ENCODE measurements around the gene ARV1. TPM values are rescaled to one million over a fixed set of nuclear protein-coding genes. Genes with fewer than 3 reads are reported as not detected.

ARV1 gene
- total RNA-seq, 2 experiments from 2014 or later = 1.5 to 1.8 TPM

GRCh38 chr1:231040019-231040799 lies 61.3 kb downstream of the ARV1 start, which contains the start of gene FAM89A:
TSS of gene FAM89A (minus strand) at chr1:231040254. CDS start at chr1:231040211, 43 bp downstream.
- peak within 1 kb of the TSS; percentile 91 for H3K4me3 Mint-ChIP-seq
- CTCF ChIA-PET = interaction anchor here (1.5 kb wide), 1 partner anchor 61 kb away, joined by 6 read pairs; the partner anchor contains the start of genes ARV1 and TTC13

GRCh38 chr1:231040800-231041718 lies 62.2 kb downstream of the ARV1 start:
- H3K9me3 ChIP-seq (ENCODE audit: control insufficient read depth in 1 of 2, insufficient read depth in 1 of 2, low read length in 2 of 2) = peaks cover 0 to 5% of the 10 kb centered on the region in 2 experiments
- H3K4me1 ChIP-seq (ENCODE audit: insufficient read depth, low read length) = peaks cover 24% of the 10 kb centered on the region
- ChIA-PET POLR2A (interaction anchor here (0.5 to 3.8 kb wide), 9 partner anchors 13 to 487 kb away, joined by 3 to 28 read pairs (median 3); partner anchors contain the start of genes ARV1, EXOC8, SPRTN and TSNAX), CTCF (interaction anchor here (1.5 kb wide), 1 partner anchor 62 kb away, joined by 6 read pairs; the partner anchor contains the start of genes ARV1 and TTC13)
- DNase-seq = peak in 3 of 14 experiments; percentile 1 to 14 (median 13)
- H3K27me3 ChIP-seq (ENCODE audit: control insufficient read depth in 1 of 2, insufficient read depth in 2 of 2, low read length in 2 of 2) = no peaks in the 10 kb centered on the region
- intact Hi-C loops (cut with DNase I, micrococcal nuclease) = loop anchor here in 1 of 2 experiments (2.0 kb wide), 2 partner anchors 60 to 172 kb away; partner anchors contain the start of gene C1orf198
- H3K27ac ChIP-seq (ENCODE audit: low read depth in 1 of 2, low read length in 2 of 2) = peak overlapping the region in 1 of 2 donors; percentile 3
- Mint-ChIP-seq H3K9me3 (no peaks in the 10 kb centered on the region), H3K36me3 (ENCODE audit: low read depth) (no peaks in the 10 kb centered on the region), H3K27me3 (peaks cover 4% of the 10 kb centered on the region), H3K27ac (peak overlapping the region; percentile 58), H3K4me3 (peak overlapping the region; percentile 91), H3K4me1 (ENCODE audit: low read depth) (peaks cover 35% of the 10 kb centered on the region)
- ATAC-seq (ENCODE audit: poor library complexity) = no peak
- H3K36me3 ChIP-seq (ENCODE audit: insufficient read depth, low read length) = no peaks in the 10 kb centered on the region
- no peak for TF ChIP-seq CTCF (IDR thresholded peaks at IDR 0.05)
- H3K4me3 ChIP-seq (ENCODE audit: low read length) = peak overlapping the region; percentile 78

More at GRCh38 chr1:231040019-231040799, 61.3 kb downstream of the ARV1 start, which contains the start of gene FAM89A:
- Histone ChIP-seq H3K4me1 (ENCODE audit: insufficient read depth, low read length) (peaks cover 24% of the 10 kb centered on the region), H3K27ac (ENCODE audit: low read depth in 1 of 2, low read length in 2 of 2) (peak within 1 kb of the TSS in 1 of 2 donors; percentile 3), H3K27me3 (ENCODE audit: control insufficient read depth in 1 of 2, insufficient read depth in 2 of 2, low read length in 2 of 2) (no peaks in the 10 kb centered on the region), H3K36me3 (ENCODE audit: insufficient read depth, low read length) (no peaks in the 10 kb centered on the region), H3K9me3 (ENCODE audit: control insufficient read depth in 1 of 2, insufficient read depth in 1 of 2, low read length in 2 of 2) (peaks cover 0 to 5% of the 10 kb centered on the region in 2 experiments), H3K4me3 (ENCODE audit: low read length) (peak within 1 kb of the TSS; percentile 78)
- Mint-ChIP-seq H3K27me3 (no peaks in the 10 kb centered on the region), H3K4me1 (ENCODE audit: low read depth) (peaks cover 40% of the 10 kb centered on the region), H3K36me3 (ENCODE audit: low read depth) (no peaks in the 10 kb centered on the region), H3K9me3 (no peaks in the 10 kb centered on the region), H3K27ac (peak within 1 kb of the TSS; percentile 58)
- ATAC-seq (ENCODE audit: poor library complexity) (peak; percentile 72), DNase-seq (peak; percentile 55 to 86 (median 70))
- no peak for TF ChIP-seq CTCF (IDR thresholded peaks at IDR 0.05)
- POLR2A ChIA-PET = interaction anchor here (0.5 to 3.8 kb wide), 9 partner anchors 13 to 488 kb away, joined by 3 to 28 read pairs (median 3); partner anchors contain the start of genes ARV1, EXOC8, SPRTN and TSNAX
- intact Hi-C loops (cut with DNase I, micrococcal nuclease) = loop anchor here in 1 of 2 experiments (2.0 kb wide), 2 partner anchors 59 to 171 kb away; partner anchors contain the start of gene C1orf198
